ENCODE data around the gene GSE1. TPM values are rescaled to one million over a fixed set of nuclear protein-coding genes. Genes with fewer than 3 reads are reported as not detected.

Gene GSE1
- total RNA-seq, 2 donors from 2014 or later = 72.6 to 96.2 TPM

- no peak for ATAC-seq (ENCODE audit: insufficient number of reproducible peaks, low FRiP score, low read depth)
- Histone ChIP-seq H3K4me3 (no peak overlapping the region), H3K27me3 (replicated peaks; ENCODE audit: insufficient read depth) (no peaks in the 10 kb centered on the region), H3K4me1 (ENCODE audit: control insufficient read depth in 1 of 2, low read depth in 2 of 2) (no peaks in the 10 kb centered on the region), H3K36me3 (no peaks in the 10 kb centered on the region), H3K9me3 (no peaks in the 10 kb centered on the region), H3K27ac (no peak overlapping the region)
- DNase-seq (ENCODE audit: low spot score) = no peak
- no peak for TF ChIP-seq CTCF (IDR thresholded peaks at IDR 0.05)
Measured at GRCh38 chr16:85595812-85596502, 17.2 kb upstream of the GSE1 start.

- no peak for TF ChIP-seq CTCF (IDR thresholded peaks at IDR 0.05)
- no peak for ATAC-seq (ENCODE audit: insufficient number of reproducible peaks, low FRiP score, low read depth)
- Histone ChIP-seq H3K36me3 (no peaks in the 10 kb centered on the region), H3K4me1 (ENCODE audit: control insufficient read depth in 1 of 2, low read depth in 2 of 2) (no peaks in the 10 kb centered on the region), H3K9me3 (no peaks in the 10 kb centered on the region), H3K27me3 (replicated peaks; ENCODE audit: insufficient read depth) (no peaks in the 10 kb centered on the region), H3K27ac (no peak overlapping the region), H3K4me3 (no peak overlapping the region)
- no peak for DNase-seq (ENCODE audit: low spot score)
Measured at GRCh38 chr16:85598141-85598540, 15.0 kb upstream of the GSE1 start.

GRCh38 chr16:85600078-85600477 is 13.0 kb upstream of the GSE1 start:
- Histone ChIP-seq H3K27ac (no peak overlapping the region), H3K4me3 (no peak overlapping the region), H3K27me3 (replicated peaks; ENCODE audit: insufficient read depth) (no peaks in the 10 kb centered on the region), H3K4me1 (ENCODE audit: control insufficient read depth in 1 of 2, low read depth in 2 of 2) (peaks cover 1 to 2% of the 10 kb centered on the region in 2 donors), H3K36me3 (no peaks in the 10 kb centered on the region), H3K9me3 (no peaks in the 10 kb centered on the region)
- ATAC-seq (ENCODE audit: insufficient number of reproducible peaks, low FRiP score, low read depth) = no peak
- DNase-seq (ENCODE audit: low spot score) = no peak
- TF ChIP-seq CTCF (IDR thresholded peaks at IDR 0.05) = no peak

GRCh38 chr16:85600530-85601271 is 12.4 kb upstream of the GSE1 start:
- no peak overlapping the region for H3K27ac ChIP-seq
- H3K9me3 ChIP-seq = no peaks in the 10 kb centered on the region
- H3K27me3 ChIP-seq (replicated peaks; ENCODE audit: insufficient read depth) = no peaks in the 10 kb centered on the region
- ATAC-seq (ENCODE audit: insufficient number of reproducible peaks, low FRiP score, low read depth) (no peak), DNase-seq (ENCODE audit: low spot score) (no peak)
- no peaks in the 10 kb centered on the region for H3K36me3 ChIP-seq
- H3K4me1 ChIP-seq (ENCODE audit: control insufficient read depth in 1 of 2, low read depth in 2 of 2) = peaks cover 6 to 9% of the 10 kb centered on the region in 2 donors
- no peak overlapping the region for H3K4me3 ChIP-seq
- no peak for TF ChIP-seq CTCF (IDR thresholded peaks at IDR 0.05)

- Histone ChIP-seq H3K36me3 (no peaks in the 10 kb centered on the region), H3K27me3 (replicated peaks; ENCODE audit: insufficient read depth) (no peaks in the 10 kb centered on the region), H3K27ac (no peak overlapping the region), H3K4me3 (no peak overlapping the region), H3K9me3 (no peaks in the 10 kb centered on the region), H3K4me1 (ENCODE audit: control insufficient read depth in 1 of 2, low read depth in 2 of 2) (peaks cover 6 to 14% of the 10 kb centered on the region in 2 donors)
- TF ChIP-seq CTCF (IDR thresholded peaks at IDR 0.05) = no peak
- ATAC-seq (ENCODE audit: insufficient number of reproducible peaks, low FRiP score, low read depth) (no peak), DNase-seq (ENCODE audit: low spot score) (no peak)
Measured at GRCh38 chr16:85601272-85601639, 11.9 kb upstream of the GSE1 start.
